ENCODE data around the gene NRBF2. TPM values are rescaled to one million over a fixed set of nuclear protein-coding genes. Genes with fewer than 3 reads are reported as not detected.

Gene NRBF2
- total and polyA plus RNA-seq, 9 of the 15 experiments (the other 6 are each of a cell fraction or from before 2014, with no cell fraction given) = 20.8 to 52.1 (median 30.5) TPM

GRCh38 chr10:63133056-63133820, at the start of gene NRBF2 (continued):
- no peak for TF ChIP-seq CHAMP1 (IDR thresholded peaks at IDR 0.05)
- TF ChIP-seq ARID1B (IDR thresholded peaks at IDR 0.05) = 0 out of 2 replicates have a peak, but pooled peaks have one; percentile 49
- TF ChIP-seq PHB2 (IDR thresholded peaks at IDR 0.05; ENCODE audit: low read depth) = no peak
- TF ChIP-seq ZNF76 (CRISPR knock-in tag; IDR thresholded peaks at IDR 0.05; ENCODE audit: borderline replicate concordance) = 0 out of 2 replicates have a peak, but pooled peaks have one; percentile 61
- TF ChIP-seq PBX2 (CRISPR knock-in tag; IDR thresholded peaks at IDR 0.05; ENCODE audit: low read depth) = no peak
- no peak; the same call in 1 of the 2 replicates for TF ChIP-seq PBX2 (tag; conservative IDR thresholded peaks at IDR 0.05; ENCODE audit: low read depth)
- no peak; the same call in 1 of the 2 replicates for TF ChIP-seq STAG1 (CRISPR knock-in tag; IDR thresholded peaks at IDR 0.05; ENCODE audit: borderline replicate concordance)
- TF ChIP-seq RHOXF2B (CRISPR knock-in tag; conservative IDR thresholded peaks at IDR 0.05) = no peak
- TF ChIP-seq ZNF778 (CRISPR knock-in tag; IDR thresholded peaks at IDR 0.05) = no peak
- no peak; the same call in 1 of the 2 replicates for TF ChIP-seq MTA1 (IDR thresholded peaks at IDR 0.05; ENCODE audit: borderline replicate concordance)
- TF ChIP-seq FOXM1 (IDR thresholded peaks at IDR 0.05; ENCODE audit: low read depth) = no peak
- TF ChIP-seq FOXM1 (CRISPR knock-in tag; IDR thresholded peaks at IDR 0.05; ENCODE audit: low read depth) = peak; percentile 58; the same call in 1 of the 2 replicates
- TF ChIP-seq E2F3 (CRISPR knock-in tag; IDR thresholded peaks at IDR 0.05) = 0 out of 2 replicates have a peak, but pooled peaks have one; percentile 14
- no peak; the same call in 1 of the 2 replicates for TF ChIP-seq CBFA2T3 (IDR thresholded peaks at IDR 0.05)
- peak; percentile 91; the same call in 1 of the 2 replicates for TF ChIP-seq THAP12 (CRISPR knock-in tag; IDR thresholded peaks at IDR 0.05)
- TF ChIP-seq ZNF785 (CRISPR knock-in tag; IDR thresholded peaks at IDR 0.05) = no peak
- no peak for TF ChIP-seq ZNF224 (CRISPR knock-in tag; IDR thresholded peaks at IDR 0.05)
- TF ChIP-seq ZNF507 (tag; conservative IDR thresholded peaks at IDR 0.05) = no peak
- peak; percentile 86 for TF ChIP-seq POLR2AphosphoS5 (IDR thresholded peaks at IDR 0.05; ENCODE audit: control insufficient read depth, insufficient read depth, low read depth, low read length)
- TF ChIP-seq TRIM28 (IDR thresholded peaks at IDR 0.05) = no peak
- TF ChIP-seq KHSRP (IDR thresholded peaks at IDR 0.05) = peak; percentile 82
